Cardiac fibroblast (primary cell): ENCODE data around the gene RUBCNL.

Source experiments
- DNase-seq, 2 donors: peaks; one replicate each; pipeline versions ENCODE4 v3.0.0 to v3.0.0-alpha.2; 2010; ENCODE audit warnings: low read depth in 2 of 2
- H3K4me3 ChIP-seq, 2 donors: replicated peaks in 1 of 2; 1 replicate in 1 of 2; 2 replicates in 1 of 2; pipeline ENCODE4 v1.5.1; 2011; ENCODE audit warnings: low read depth in 2 of 2, low read length in 2 of 2, mild to moderate bottlenecking in 2 of 2, moderate library complexity in 1 of 2
- CTCF ChIP-seq: IDR thresholded peaks from one replicate; pipeline ENCODE4 v1.5.1; 2011; ENCODE audit warnings: low read depth, mild to moderate bottlenecking, low read length, inconsistent platforms

Gene RUBCNL

DNA sequence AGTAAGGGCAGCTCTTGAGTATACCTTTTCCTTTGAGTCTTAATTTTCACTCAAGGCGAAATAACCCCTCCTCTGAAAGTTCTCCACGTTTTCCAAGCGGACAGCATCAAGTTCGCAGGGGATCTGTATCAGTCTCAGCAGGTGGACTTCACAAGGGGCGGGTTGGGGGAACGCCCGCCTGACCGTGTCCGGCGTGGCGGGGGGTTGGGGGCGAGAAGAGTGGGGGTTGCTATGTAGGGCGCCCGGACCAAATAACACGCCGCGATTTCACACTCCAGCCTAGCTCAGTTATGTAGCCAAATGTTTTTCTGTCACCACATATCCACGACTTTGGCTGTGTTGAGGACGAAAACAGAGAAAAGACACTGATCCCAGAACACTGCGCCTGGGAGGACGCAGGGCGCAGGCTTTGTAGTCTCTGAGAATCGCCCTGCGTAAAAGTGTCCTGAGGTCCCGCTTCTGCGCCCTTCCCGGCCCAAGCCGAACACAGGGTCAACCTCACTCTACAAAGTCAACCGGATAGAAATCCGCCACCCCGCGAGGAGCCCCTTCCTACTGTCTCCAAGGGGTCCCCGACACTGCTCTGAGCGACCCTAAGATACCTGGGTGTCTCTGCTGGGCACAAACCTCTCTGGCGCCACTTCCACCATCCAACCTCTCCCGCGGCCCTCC is 524 bp downstream of the RUBCNL start:
- DNase-seq: peak in 1 of 2 donors; percentile 25
- peak overlapping the region; percentile 31 to 49 for H3K4me3 ChIP-seq
- no peak for TF ChIP-seq CTCF

GRCh38 chr13:46385946-46386345 is 1.1 kb downstream of the RUBCNL start:
- no peak for TF ChIP-seq CTCF
- no peak overlapping the region for H3K4me3 ChIP-seq
- DNase-seq: no peak

- no peak for TF ChIP-seq CTCF
- DNase-seq: no peak
- H3K4me3 ChIP-seq: no peak overlapping the region
These were observed 3.7 kb downstream of the RUBCNL start for GRCh38 chr13:46383383-46383782.

DNA sequence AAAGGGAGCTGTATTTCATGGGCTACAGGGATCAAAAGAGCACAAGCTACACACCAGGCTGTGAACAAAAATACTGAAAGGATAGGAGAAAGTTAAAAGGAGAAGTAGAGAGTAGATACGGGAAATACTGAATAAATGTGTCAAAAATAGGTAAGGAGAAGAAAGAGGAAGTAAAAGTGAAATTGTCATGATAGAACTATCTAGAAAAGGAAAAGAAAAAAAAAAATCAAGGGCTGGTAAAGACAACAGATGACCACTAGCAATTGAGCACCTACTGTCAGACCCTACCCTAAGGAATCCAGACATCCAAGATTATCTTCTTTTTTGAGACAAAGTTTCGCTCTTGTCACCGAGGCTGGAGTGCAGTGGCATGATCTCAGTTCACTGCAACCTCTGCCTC is 4.8 kb downstream of the RUBCNL start:
- TF ChIP-seq CTCF: no peak
- no peak for DNase-seq
- no peak overlapping the region for H3K4me3 ChIP-seq

- no peak overlapping the region for H3K4me3 ChIP-seq
- no peak for TF ChIP-seq CTCF
- DNase-seq: no peak
These were observed 6.8 kb downstream of the RUBCNL start for GRCh38 chr13:46380242-46380641.

- DNase-seq: no peak
These were observed 7.4 kb downstream of the RUBCNL start for GRCh38 chr13:46379611-46380010.

More at GRCh38 chr13:46379611-46380010, 7.4 kb downstream of the RUBCNL start:
- no peak overlapping the region for H3K4me3 ChIP-seq
- TF ChIP-seq CTCF: no peak
